PC-9 (cell line): ENCODE data around the gene MTMR2. TPM values are rescaled to one million over a fixed set of nuclear protein-coding genes. Genes with fewer than 3 reads are reported as not detected.
A peak's percentile ranks its signal among the peaks of the same experiment; 100 is the strongest.

ENCODE experiments used
- BruUV-seq: library from RNA; stranded (reverse); fragments of 400-500 nt; replicated peaks from 2 replicates; lab custom pipeline; 2021; lab: Mats Ljungman, UMichigan
- CTCF ChIA-PET: fragments of 300-600 bp; sonication (Branson Sonifier 250); formaldehyde crosslinking; loops from one replicate; lab custom pipeline; 2022; ENCODE audit warnings: antibody characterized with exemption; lab: Charles Lee
- POLR2A ChIA-PET: fragments of 300-600 bp; sonication (Branson Sonifier 250); formaldehyde crosslinking; loops from one replicate; lab custom pipeline; 2022; ENCODE audit warnings: antibody characterized with exemption; ENCODE audit not compliant: unreplicated experiment; lab: Charles Lee
- DNase-seq, 2 experiments: peaks; one replicate each; pipeline versions ENCODE4 v3.0.0 to v3.0.0-alpha.2; 2015 to 2022; ENCODE audit warnings: mixed read lengths in 1 of 2
- H2AFZ ChIP-seq: fragments of 200-600 bp; sonication (generic); 2 replicates; pipeline ENCODE4 v1.8.1; 2017; ENCODE audit warnings: antibody characterized with exemption
- H3F3A ChIP-seq: fragments of 200-600 bp; sonication (generic); 2 replicates; pipeline ENCODE4 v1.8.1; 2017; ENCODE audit warnings: antibody characterized with exemption, mild to moderate bottlenecking, low read depth; ENCODE audit not compliant: insufficient read depth
- H3K27ac ChIP-seq: fragments of 200-600 bp; sonication (generic); 2 replicates; pipeline ENCODE4 v1.6.1; 2016; ENCODE audit warnings: mixed run types
- H3K27me3 ChIP-seq: fragments of 200-600 bp; sonication (generic); 2 replicates; pipeline ENCODE4 v1.6.1; 2016; ENCODE audit warnings: low read depth, mixed run types; ENCODE audit not compliant: insufficient read depth
- H3K36me3 ChIP-seq: fragments of 200-600 bp; sonication (generic); 2 replicates; pipeline ENCODE4 v1.6.1; 2016; ENCODE audit warnings: low read depth, mixed run types
- H3K4me1 ChIP-seq: fragments of 200-600 bp; sonication (generic); replicated peaks from 2 replicates; pipeline ENCODE4 v1.6.1; 2016; ENCODE audit warnings: mixed run types; ENCODE audit not compliant: insufficient read depth
- H3K4me2 ChIP-seq: fragments of 200-600 bp; sonication (generic); 2 replicates; pipeline ENCODE4 v1.6.1; 2017; ENCODE audit warnings: mixed run types
- H3K4me3 ChIP-seq: fragments of 200-600 bp; sonication (generic); 2 replicates; pipeline ENCODE4 v1.6.1; 2016; ENCODE audit warnings: mixed run types
- H3K79me2 ChIP-seq: fragments of 200-600 bp; sonication (generic); 2 replicates; pipeline ENCODE4 v1.6.1; 2017; ENCODE audit warnings: low read depth, mixed run types
- H3K9me2 ChIP-seq: fragments of 200-600 bp; sonication (generic); 2 replicates; pipeline ENCODE4 v1.8.1; 2017; ENCODE audit warnings: mild to moderate bottlenecking; ENCODE audit not compliant: insufficient read depth
- H3K9me3 ChIP-seq: fragments of 200-600 bp; sonication (generic); 2 replicates; pipeline ENCODE4 v1.8.1; 2016; ENCODE audit warnings: low read depth; ENCODE audit not compliant: insufficient read depth
- H4K20me1 ChIP-seq: fragments of 200-600 bp; sonication (generic); 2 replicates; pipeline ENCODE4 v1.8.1; 2017; ENCODE audit not compliant: insufficient read depth
- CTCF ChIP-seq: fragments of 200-600 bp; sonication (generic); conservative IDR thresholded peaks from 2 replicates; pipeline ENCODE4 v1.6.1; 2017; ENCODE audit warnings: mixed run types, antibody characterized with exemption, mild to moderate bottlenecking, moderate library complexity
- EZH2 ChIP-seq: fragments of 200-600 bp; sonication (generic); IDR thresholded peaks from 2 replicates; pipeline ENCODE4 v1.8.0; 2017; ENCODE audit warnings: antibody characterized with exemption, low read depth
- intact Hi-C: fragments of 100-400 bp; cut with micrococcal nuclease; formaldehyde crosslinking; loops from one replicate; pipeline ENCODE4 v1.10.0; 2022; ENCODE audit not compliant: unreplicated experiment
- total RNA-seq: library from RNA; stranded (reverse); gene quantifications from 2 replicates; pipeline ENCODE4 v1.2.3, GENCODE V29; 2021

Gene MTMR2
- total RNA-seq, 1 experiment from 2014 or later, result 60.7 TPM

- no peak overlapping the region for H3K4me2 ChIP-seq
- no peaks in the 10 kb centered on the region for H3K27me3 ChIP-seq
- H4K20me1 ChIP-seq, result no peaks in the 10 kb centered on the region
- H3K36me3 ChIP-seq, result peaks cover 22% of the 10 kb centered on the region; the same call in 1 of the 2 replicates
- 0 out of 2 replicates have a peak, but pooled peaks cover 5% of the 10 kb centered on the region for H3F3A ChIP-seq
- H3K27ac ChIP-seq, result 0 out of 2 replicates have a peak overlapping the region, but pooled peaks have one; percentile 5
- no peaks in the 10 kb centered on the region for H3K9me3 ChIP-seq
- no TSS peak for BruUV-seq
- H3K79me2 ChIP-seq, result peaks cover 92% of the 10 kb centered on the region
- H3K9me2 ChIP-seq, result 0 out of 2 replicates have a peak, but pooled peaks cover 3% of the 10 kb centered on the region
- DNase-seq, result no peak
- H3K4me1 ChIP-seq, result peaks cover 22% of the 10 kb centered on the region; the same call in 1 of the 2 replicates
- POLR2A ChIA-PET, result no interaction called here
- CTCF ChIA-PET, result no interaction called here
- intact Hi-C loops, result no loop called here
- H3K4me3 ChIP-seq, result no peak overlapping the region
- TF ChIP-seq EZH2, result no peak
- no peak for TF ChIP-seq CTCF
- no peak overlapping the region for H2AFZ ChIP-seq
Observed at GRCh38 chr11:95908826-95909225, 15.1 kb downstream of the MTMR2 start.

- 0 out of 2 replicates have a peak, but pooled peaks cover 11% of the 10 kb centered on the region for H3K4me1 ChIP-seq
- peaks cover 17% of the 10 kb centered on the region; the same call in 1 of the 2 replicates for H3K36me3 ChIP-seq
- intact Hi-C loops, result no loop called here
- H3K27me3 ChIP-seq, result no peaks in the 10 kb centered on the region
- TF ChIP-seq EZH2 (no peak), CTCF (no peak)
- BruUV-seq, result no TSS peak
- no peak overlapping the region for H3K4me2 ChIP-seq
- no peak for DNase-seq
- H3K27ac ChIP-seq, result no peak overlapping the region
- H3F3A ChIP-seq, result 0 out of 2 replicates have a peak, but pooled peaks cover 7% of the 10 kb centered on the region
- no peak overlapping the region for H2AFZ ChIP-seq
- no peaks in the 10 kb centered on the region for H4K20me1 ChIP-seq
- H3K4me3 ChIP-seq, result no peak overlapping the region
- ChIA-PET POLR2A (no interaction called here), CTCF (interaction anchor here (0.5 kb wide), 1 partner anchor 518 kb away, joined by 6 read pairs; no protein-coding TSS in a partner anchor)
- peaks cover 94% of the 10 kb centered on the region for H3K79me2 ChIP-seq
- H3K9me2 ChIP-seq, result 0 out of 2 replicates have a peak, but pooled peaks cover 3% of the 10 kb centered on the region
- H3K9me3 ChIP-seq, result no peaks in the 10 kb centered on the region
Observed at GRCh38 chr11:95907476-95907875, 16.4 kb downstream of the MTMR2 start.

- TF ChIP-seq CTCF (no peak), EZH2 (no peak)
- Histone ChIP-seq H3K9me3 (no peaks in the 10 kb centered on the region), H3K27me3 (no peaks in the 10 kb centered on the region), H3K9me2 (0 out of 2 replicates have a peak, but pooled peaks cover 3% of the 10 kb centered on the region), H3K36me3 (peaks cover 2% of the 10 kb centered on the region; the same call in 1 of the 2 replicates), H3F3A (0 out of 2 replicates have a peak, but pooled peaks cover 7% of the 10 kb centered on the region), H3K4me1 (0 out of 2 replicates have a peak, but pooled peaks cover 11% of the 10 kb centered on the region), H3K79me2 (peaks cover 98% of the 10 kb centered on the region), H3K27ac (no peak overlapping the region), H3K4me3 (no peak overlapping the region), H4K20me1 (0 out of 2 replicates have a peak, but pooled peaks cover 4% of the 10 kb centered on the region), H3K4me2 (no peak overlapping the region), H2AFZ (no peak overlapping the region)
- intact Hi-C loops, result no loop called here
- ChIA-PET POLR2A (interaction anchor here (0.6 kb wide), 1 partner anchor 123 kb away, joined by 4 read pairs; no protein-coding TSS in a partner anchor), CTCF (no interaction called here)
- no peak for DNase-seq
- no TSS peak for BruUV-seq
Observed at GRCh38 chr11:95904009-95904650, 19.8 kb downstream of the MTMR2 start.
